ENCODE results near the gene LIN37.
"Not testable (repeated sequence)": the region's sequence is repeated elsewhere in the genome, so short reads cannot be mapped to it uniquely, and the experiment has no call there.

Gene LIN37

DNA sequence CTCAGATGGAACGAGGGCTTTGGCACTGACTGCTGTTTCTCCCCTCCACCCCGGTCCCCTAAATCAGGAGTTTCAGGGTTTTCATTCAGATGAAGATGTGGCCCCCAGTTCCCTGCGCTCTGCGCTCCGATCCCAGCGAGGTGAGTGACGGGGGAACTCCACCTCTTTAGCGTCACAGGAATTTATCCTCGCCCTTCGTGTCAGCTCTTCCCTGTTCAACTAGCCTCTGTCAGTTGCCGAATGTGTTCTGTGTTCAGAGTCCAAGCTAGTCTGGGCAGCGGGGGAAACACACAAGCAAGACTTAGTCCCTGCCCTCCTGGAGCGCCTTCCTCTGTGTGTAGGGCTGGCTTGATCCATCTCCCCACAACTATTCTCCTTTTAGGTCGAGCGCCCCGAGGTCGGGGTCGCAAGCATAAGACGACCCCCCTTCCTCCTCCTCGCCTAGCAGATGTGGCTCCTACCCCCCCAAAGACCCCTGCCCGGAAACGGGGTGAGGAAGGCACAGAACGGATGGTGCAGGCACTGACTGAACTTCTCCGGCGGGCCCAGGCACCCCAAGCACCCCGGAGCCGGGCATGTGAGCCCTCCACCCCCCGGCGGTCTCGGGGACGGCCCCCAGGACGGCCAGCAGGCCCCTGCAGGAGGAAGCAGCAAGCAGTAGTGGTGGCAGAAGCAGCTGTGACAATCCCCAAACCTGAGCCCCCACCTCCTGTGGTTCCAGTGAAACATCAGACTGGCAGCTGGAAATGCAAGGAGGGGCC lies 28.8 kb upstream of the LIN37 start:
- no peak for DNase-seq (ENCODE audit: low read depth in 3 of 3, low spot score in 1 of 3)

GRCh38 chr19:35720163-35720524 lies 28.2 kb upstream of the LIN37 start:
- DNase-seq (ENCODE audit: low read depth in 3 of 3, low spot score in 1 of 3) = no peak

DNA sequence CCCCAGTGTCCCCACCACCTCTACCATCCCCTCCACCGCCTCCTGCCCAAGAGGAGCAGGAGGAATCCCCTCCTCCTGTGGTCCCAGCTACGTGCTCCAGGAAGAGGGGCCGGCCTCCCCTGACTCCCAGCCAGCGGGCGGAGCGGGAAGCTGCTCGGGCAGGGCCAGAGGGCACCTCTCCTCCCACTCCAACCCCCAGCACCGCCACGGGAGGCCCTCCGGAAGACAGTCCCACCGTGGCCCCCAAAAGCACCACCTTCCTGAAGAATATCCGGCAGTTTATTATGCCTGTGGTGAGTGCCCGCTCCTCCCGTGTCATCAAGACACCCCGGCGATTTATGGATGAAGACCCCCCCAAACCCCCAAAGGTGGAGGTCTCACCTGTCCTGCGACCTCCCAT lies 27.7 kb upstream of the LIN37 start:
- DNase-seq (ENCODE audit: low read depth in 3 of 3, low spot score in 1 of 3) = no peak

DNA sequence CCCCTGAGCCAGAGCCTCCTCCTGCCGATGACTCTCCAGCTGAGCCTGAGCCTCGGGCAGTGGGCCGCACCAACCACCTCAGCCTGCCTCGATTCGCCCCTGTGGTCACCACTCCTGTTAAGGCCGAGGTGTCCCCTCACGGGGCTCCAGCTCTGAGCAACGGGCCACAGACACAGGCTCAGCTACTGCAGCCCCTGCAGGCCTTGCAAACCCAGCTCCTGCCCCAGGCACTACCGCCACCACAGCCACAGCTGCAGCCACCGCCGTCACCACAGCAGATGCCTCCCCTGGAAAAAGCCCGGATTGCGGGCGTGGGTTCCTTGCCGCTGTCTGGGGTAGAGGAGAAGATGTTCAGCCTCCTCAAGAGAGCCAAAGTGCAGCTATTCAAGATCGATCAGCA lies 27.0 kb upstream of the LIN37 start:
- DNase-seq (ENCODE audit: low read depth in 3 of 3, low spot score in 1 of 3) = no peak

DNA sequence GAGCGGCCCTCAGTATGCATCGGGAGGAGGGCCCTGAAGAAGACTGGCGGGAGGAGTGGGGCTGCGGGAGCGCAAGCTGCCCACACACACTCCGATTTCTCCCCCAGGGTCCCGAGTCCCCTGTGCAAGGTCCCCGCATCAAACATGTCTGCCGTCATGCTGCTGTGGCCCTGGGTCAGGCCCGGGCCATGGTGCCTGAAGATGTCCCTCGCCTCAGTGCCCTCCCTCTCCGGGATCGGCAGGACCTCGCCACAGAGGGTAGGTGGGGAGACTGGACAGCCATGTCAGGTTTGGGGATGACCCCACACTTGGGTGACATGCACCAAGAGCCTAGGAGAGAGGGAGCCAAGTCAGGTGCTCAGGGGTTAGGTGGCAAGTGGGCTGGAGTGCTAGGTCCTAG lies 25.9 kb upstream of the LIN37 start:
- DNase-seq (ENCODE audit: low read depth in 3 of 3, low spot score in 1 of 3) = no peak

DNA sequence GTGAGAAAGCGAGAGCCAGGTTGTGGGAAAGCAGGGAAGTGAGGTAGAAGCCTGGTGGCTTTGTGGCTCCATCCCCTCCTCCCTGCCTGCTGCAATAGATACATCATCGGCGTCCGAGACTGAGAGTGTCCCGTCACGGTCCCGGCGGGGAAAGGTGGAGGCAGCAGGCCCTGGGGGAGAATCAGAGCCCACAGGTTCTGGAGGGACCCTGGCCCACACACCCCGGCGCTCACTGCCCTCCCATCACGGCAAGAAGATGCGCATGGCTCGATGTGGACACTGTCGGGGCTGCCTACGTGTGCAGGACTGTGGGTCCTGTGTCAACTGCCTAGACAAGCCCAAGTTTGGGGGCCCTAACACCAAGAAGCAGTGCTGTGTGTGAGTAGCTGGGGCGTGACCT lies 25.5 kb upstream of the LIN37 start:
- DNase-seq (ENCODE audit: low read depth in 3 of 3, low spot score in 1 of 3) = no peak

- DNase-seq (ENCODE audit: low read depth in 3 of 3, low spot score in 1 of 3) = no peak
Observed at GRCh38 chr19:35723671-35724070, 24.7 kb upstream of the LIN37 start.

- not testable (repeated sequence) for DNase-seq (ENCODE audit: low read depth in 3 of 3, low spot score in 1 of 3)
Observed at GRCh38 chr19:35724132-35724531, 24.2 kb upstream of the LIN37 start.

DNA sequence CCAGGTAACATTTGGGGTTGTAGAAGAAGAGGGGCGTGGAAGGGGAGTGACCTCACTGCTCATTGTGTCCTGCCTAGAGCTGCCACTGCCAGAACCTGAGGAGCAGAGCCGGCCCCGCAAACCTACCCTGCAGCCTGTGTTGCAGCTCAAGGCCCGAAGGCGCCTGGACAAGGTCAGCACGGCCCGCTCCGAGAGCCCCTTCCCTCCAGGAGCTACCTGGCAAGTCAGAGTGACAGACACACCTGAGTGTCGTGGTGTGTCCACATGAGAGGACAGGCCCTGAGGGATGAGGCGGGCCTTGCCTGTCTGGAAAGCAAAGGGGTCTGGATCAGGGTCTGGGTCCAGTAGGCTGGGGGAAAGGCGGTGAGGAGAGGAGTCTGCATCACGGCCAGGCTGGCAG lies 23.8 kb upstream of the LIN37 start:
- DNase-seq (ENCODE audit: low read depth in 3 of 3, low spot score in 1 of 3) = no peak

DNA sequence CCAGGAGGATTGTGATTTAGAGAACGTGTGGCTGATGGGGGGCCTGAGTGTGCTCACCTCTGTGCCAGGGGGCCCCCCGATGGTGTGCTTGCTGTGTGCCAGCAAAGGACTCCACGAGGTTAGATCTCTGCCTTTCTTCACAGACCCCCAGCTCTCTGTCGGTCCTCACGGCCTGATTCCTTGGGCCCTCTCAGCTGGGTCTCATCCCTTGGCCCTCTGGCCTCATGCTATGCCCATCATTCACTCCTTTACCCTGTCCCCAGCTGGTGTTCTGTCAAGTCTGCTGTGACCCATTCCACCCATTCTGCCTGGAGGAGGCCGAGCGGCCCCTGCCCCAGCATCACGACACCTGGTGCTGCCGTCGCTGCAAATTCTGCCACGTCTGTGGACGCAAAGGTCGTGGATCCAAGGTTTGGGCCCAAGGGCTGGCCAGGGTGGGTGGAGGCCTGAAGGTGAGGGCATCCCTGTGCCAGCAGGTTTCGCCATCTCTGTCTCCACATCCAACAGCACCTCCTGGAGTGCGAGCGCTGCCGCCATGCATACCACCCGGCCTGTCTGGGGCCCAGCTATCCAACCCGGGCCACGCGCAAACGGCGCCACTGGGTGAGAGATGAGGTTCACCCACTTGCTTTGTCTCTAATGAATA lies 23.0 kb upstream of the LIN37 start:
- no peak for DNase-seq (ENCODE audit: low read depth in 3 of 3, low spot score in 1 of 3)

DNA sequence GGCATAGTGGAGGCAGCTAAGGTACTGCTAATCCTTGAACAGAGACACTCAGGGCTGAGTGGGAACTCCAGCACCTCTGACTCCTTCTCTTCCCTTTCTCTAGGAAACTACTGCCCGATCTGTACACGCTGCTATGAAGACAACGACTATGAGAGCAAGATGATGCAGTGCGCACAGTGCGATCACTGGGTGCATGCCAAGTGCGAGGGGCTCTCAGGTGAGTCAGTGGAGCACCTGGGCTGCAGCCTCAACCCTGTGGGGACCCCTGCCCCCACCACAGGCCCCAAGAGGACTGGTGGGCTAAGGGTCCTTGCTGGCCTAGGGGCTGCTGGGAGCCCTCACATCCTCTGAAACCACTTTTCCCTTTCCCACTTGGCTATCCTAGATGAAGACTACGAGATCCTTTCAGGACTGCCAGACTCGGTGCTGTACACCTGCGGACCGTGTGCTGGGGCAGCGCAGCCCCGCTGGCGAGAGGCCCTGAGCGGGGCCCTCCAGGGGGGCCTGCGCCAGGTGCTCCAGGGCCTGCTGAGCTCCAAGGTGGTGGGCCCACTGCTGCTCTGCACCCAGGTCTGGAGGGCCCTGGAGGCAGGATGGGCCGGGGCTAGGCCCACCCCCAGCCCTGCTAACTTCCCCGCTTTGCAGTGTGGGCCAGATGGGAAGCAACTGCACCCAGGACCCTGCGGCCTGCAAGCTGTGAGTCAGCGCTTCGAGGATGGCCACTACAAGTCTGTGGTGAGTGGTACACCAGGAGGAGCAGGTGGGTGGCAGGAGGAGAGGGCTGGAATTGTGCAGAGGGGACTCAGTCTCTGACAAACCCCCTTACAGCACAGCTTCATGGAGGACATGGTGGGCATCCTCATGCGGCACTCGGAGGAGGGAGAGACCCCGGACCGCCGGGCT lies 21.1 kb upstream of the LIN37 start:
- no peak for DNase-seq (ENCODE audit: low read depth in 3 of 3, low spot score in 1 of 3)

DNA sequence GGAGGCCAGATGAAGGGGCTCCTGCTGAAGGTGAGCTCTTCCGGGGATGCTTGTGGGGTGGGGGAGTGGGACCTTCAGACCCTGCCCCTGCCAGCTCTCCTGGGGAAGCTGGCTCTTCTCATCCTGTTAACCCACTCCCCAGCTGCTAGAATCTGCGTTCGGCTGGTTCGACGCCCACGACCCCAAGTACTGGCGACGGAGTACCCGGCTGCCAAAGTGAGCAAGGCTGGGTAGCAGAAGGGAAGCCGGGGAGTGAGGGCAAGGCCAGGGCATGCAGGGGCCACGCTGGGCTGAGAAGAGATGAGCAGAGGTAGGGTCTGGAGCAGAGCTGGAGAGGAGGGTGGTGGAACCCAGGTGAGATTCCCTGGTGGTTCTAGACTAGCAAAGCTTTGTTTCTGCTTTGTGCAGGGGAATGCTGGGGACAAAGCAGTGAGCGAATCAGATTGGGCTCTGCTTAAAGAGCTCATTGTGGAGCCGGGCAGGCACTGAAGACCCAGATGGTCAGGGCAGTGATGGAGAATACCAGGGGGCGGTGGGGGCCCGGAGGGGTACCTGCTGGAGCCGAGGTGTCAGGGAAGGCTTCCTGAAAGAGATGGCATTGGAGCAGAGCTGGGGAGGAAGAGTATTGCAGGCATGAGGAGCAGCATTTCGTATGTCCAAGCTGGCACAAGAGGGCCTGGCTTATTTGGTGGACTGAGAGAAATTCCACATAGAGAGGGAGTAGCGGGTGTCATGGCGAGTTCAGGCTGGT lies 20.2 kb upstream of the LIN37 start:
- no peak for DNase-seq (ENCODE audit: low read depth in 3 of 3, low spot score in 1 of 3)

DNA sequence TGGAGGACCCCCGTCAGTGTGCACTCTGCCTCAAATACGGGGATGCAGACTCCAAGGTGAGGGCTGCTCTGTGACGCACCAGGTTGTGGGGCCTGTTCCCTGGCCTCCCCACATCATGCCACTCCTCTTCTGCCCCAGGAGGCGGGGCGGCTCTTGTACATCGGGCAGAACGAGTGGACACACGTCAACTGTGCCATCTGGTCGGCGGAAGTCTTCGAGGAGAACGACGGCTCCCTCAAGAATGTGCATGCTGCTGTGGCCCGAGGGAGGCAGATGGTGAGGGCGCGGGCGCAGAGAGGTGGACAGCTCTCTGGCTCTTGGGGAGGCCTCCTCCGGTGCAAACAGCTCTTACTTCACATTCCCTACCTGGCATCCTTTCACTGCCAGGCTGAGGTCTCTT lies 19.4 kb upstream of the LIN37 start:
- DNase-seq (ENCODE audit: low read depth in 3 of 3, low spot score in 1 of 3) = no peak

- no peak for DNase-seq (ENCODE audit: low read depth in 3 of 3, low spot score in 1 of 3)
Observed at GRCh38 chr19:35729763-35730162, 18.6 kb upstream of the LIN37 start.

DNA sequence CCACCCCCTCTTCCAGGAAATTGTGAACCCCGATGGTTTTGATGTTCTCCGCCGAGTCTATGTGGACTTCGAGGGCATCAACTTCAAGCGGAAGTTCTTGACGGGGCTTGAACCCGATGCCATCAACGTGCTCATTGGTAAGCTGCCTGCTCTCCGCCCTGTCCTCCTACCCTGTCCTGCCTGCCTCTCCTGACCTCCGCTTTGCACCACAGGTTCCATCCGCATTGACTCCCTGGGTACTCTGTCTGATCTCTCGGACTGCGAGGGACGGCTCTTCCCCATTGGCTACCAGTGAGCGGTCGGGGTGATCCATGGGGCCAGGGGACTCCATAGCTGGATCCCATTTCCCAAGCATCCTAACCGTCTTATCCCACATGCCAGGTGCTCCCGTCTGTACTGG lies 18.1 kb upstream of the LIN37 start:
- DNase-seq (ENCODE audit: low read depth in 3 of 3, low spot score in 1 of 3) = no peak

DNA sequence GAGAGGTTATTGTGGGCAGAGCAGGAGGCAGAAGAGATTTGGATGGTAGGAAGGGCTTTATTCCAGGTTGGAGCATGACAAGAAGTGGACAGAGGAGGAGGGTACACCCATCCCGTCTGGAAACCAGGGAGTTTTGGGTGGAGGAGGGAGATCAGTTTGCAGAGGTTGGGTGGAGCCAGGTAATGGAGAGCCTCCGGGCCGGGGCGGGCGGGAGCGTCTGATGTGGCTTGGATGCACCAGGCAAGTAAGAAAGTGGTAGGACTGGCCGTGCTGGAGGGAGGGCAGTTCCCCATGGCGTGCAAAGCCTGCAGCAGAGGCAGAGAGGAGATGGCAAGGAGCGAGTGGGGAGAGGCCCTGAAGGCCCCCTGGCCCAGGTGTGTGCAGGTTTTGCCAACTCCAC lies 17.0 kb upstream of the LIN37 start:
- no peak for DNase-seq (ENCODE audit: low read depth in 3 of 3, low spot score in 1 of 3)

GRCh38 chr19:35731779-35732405 lies 16.5 kb upstream of the LIN37 start:
- DNase-seq (ENCODE audit: low read depth in 3 of 3, low spot score in 1 of 3) = no peak

DNA sequence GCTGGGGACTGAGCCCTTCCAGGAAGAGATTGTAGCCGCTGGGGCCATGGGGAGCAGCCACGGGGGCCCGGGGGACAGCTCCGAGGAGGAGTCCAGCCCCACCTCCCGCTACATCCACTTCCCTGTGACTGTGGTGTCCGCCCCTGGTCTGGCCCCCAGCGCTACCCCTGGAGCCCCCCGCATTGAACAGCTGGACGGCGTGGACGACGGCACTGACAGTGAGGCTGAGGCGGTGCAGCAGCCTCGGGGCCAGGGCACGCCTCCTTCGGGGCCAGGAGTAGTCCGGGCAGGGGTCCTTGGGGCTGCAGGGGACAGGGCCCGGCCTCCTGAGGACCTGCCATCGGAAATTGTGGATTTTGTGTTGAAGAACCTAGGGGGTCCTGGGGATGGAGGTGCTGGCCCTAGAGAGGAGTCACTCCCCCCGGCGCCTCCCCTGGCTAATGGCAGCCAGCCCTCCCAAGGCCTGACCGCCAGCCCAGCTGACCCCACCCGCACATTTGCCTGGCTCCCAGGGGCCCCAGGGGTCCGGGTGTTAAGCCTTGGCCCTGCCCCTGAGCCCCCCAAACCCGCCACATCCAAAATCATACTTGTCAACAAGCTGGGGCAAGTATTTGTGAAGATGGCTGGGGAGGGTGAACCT lies 15.7 kb upstream of the LIN37 start:
- no peak for DNase-seq (ENCODE audit: low read depth in 3 of 3, low spot score in 1 of 3)

- no peak for DNase-seq (ENCODE audit: low read depth in 3 of 3, low spot score in 1 of 3)
Observed at GRCh38 chr19:35733180-35734125, 14.9 kb upstream of the LIN37 start.

Data from stimulated activated CD4-positive, alpha-beta T cell treated with anti-CD3 and anti-CD28 coated beads, TNF-alpha, amount 100 ng/mL, for 1 hour (primary cell).